ENCODE data around the gene SH3YL1. TPM values are rescaled to one million over a fixed set of nuclear protein-coding genes. Genes with fewer than 3 reads are reported as not detected.

SH3YL1 gene
- polyA plus RNA-seq, 1 experiment, result 27.6 TPM

GRCh38 chr2:282371-283263 lies 18.8 kb upstream of the SH3YL1 start:
- H3K9me3 ChIP-seq (ENCODE audit: control insufficient read depth, insufficient read depth, low read length), result no peaks in the 10 kb centered on the region
- DNase-seq (ENCODE audit: low read depth, low spot score), result no peak
- no peak overlapping the region for H3K4me3 ChIP-seq (ENCODE audit: low read depth, low read length)
- H3K27ac ChIP-seq (ENCODE audit: low read depth, low read length), result no peak overlapping the region
- POLR2A ChIA-PET, result no interaction called here
- CTCF ChIA-PET, result interaction anchor here (1.4 to 1.5 kb wide), 2 partner anchors 21 to 36 kb away, joined by 3 to 4 read pairs; no protein-coding TSS in a partner anchor
- peaks cover 6% of the 10 kb centered on the region for H3K27me3 ChIP-seq (ENCODE audit: control insufficient read depth, insufficient read depth, low read length)
- TF ChIP-seq CTCF (IDR thresholded peaks at IDR 0.05; ENCODE audit: low read depth, low read length), result no peak

GRCh38 chr2:281381-281780 lies 17.5 kb upstream of the SH3YL1 start:
- Histone ChIP-seq H3K9me3 (ENCODE audit: control insufficient read depth, insufficient read depth, low read length) (no peaks in the 10 kb centered on the region), H3K4me3 (ENCODE audit: low read depth, low read length) (no peak overlapping the region), H3K27me3 (ENCODE audit: control insufficient read depth, insufficient read depth, low read length) (no peaks in the 10 kb centered on the region), H3K27ac (ENCODE audit: low read depth, low read length) (no peak overlapping the region)
- no peak for DNase-seq (ENCODE audit: low read depth, low spot score)
- CTCF ChIA-PET, result interaction anchor here (1.4 to 1.5 kb wide), 2 partner anchors 20 to 34 kb away, joined by 3 to 4 read pairs; no protein-coding TSS in a partner anchor
- POLR2A ChIA-PET, result no interaction called here
- TF ChIP-seq CTCF (IDR thresholded peaks at IDR 0.05; ENCODE audit: low read depth, low read length), result no peak

- DNase-seq (ENCODE audit: low read depth, low spot score), result no peak
- ChIA-PET POLR2A (no interaction called here), CTCF (interaction anchor here (1.0 to 1.4 kb wide), 3 partner anchors 10 to 26 kb away, joined by 3 read pairs; no protein-coding TSS in a partner anchor)
- TF ChIP-seq CTCF (IDR thresholded peaks at IDR 0.05; ENCODE audit: low read depth, low read length), result no peak
- no peak overlapping the region for H3K4me3 ChIP-seq (ENCODE audit: low read depth, low read length)
- no peak overlapping the region for H3K27ac ChIP-seq (ENCODE audit: low read depth, low read length)
- H3K27me3 ChIP-seq (ENCODE audit: control insufficient read depth, insufficient read depth, low read length), result no peaks in the 10 kb centered on the region
- no peaks in the 10 kb centered on the region for H3K9me3 ChIP-seq (ENCODE audit: control insufficient read depth, insufficient read depth, low read length)
Observed at GRCh38 chr2:280650-281110, 16.8 kb upstream of the SH3YL1 start.

- POLR2A ChIA-PET, result no interaction called here
- CTCF ChIA-PET, result interaction anchor here (1.0 to 1.1 kb wide), 2 partner anchors 10 to 25 kb away, joined by 3 read pairs; no protein-coding TSS in a partner anchor
- Histone ChIP-seq H3K27ac (ENCODE audit: low read depth, low read length) (no peak overlapping the region), H3K9me3 (ENCODE audit: control insufficient read depth, insufficient read depth, low read length) (no peaks in the 10 kb centered on the region), H3K4me3 (ENCODE audit: low read depth, low read length) (no peak overlapping the region), H3K27me3 (ENCODE audit: control insufficient read depth, insufficient read depth, low read length) (no peaks in the 10 kb centered on the region)
- TF ChIP-seq CTCF (IDR thresholded peaks at IDR 0.05; ENCODE audit: low read depth, low read length), result no peak
- no peak for DNase-seq (ENCODE audit: low read depth, low spot score)
Observed at GRCh38 chr2:279956-280649, 16.3 kb upstream of the SH3YL1 start.
